K562 (cell line): ENCODE data around the gene PSMD2. TPM values are rescaled to one million over a fixed set of nuclear protein-coding genes. Genes with fewer than 3 reads are reported as not detected.
A peak's percentile ranks its signal among the peaks of the same experiment; 100 is the strongest.

ENCODE experiments used
- CSDE1 ChIP-seq, 2 experiments: fragments of 450-650 bp; IDR thresholded peaks; 2 replicates each; pipeline ENCODE4 v1.6.1; 2016; ENCODE audit warnings: mild to moderate bottlenecking in 1 of 2
- E2F6 ChIP-seq, 2 experiments: IDR thresholded peaks; 2 replicates each; pipeline ENCODE4 v1.6.1; 2011; ENCODE audit warnings: borderline replicate concordance in 1 of 2, control low read depth in 1 of 2, low read depth in 1 of 2, low read length in 1 of 2, mild to moderate bottlenecking in 1 of 2, mixed read lengths in 1 of 2, moderate library complexity in 1 of 2; ENCODE audit not compliant: insufficient read depth in 1 of 2, insufficient read length in 1 of 2, poor library complexity in 1 of 2, severe bottlenecking in 1 of 2; ENCODE audit errors: extremely low read depth in 1 of 2
- HDAC6 ChIP-seq: IDR thresholded peaks from 2 replicates; pipeline ENCODE4 v1.6.1; 2012; ENCODE audit warnings: low read depth, mild to moderate bottlenecking, control low read depth, inconsistent platforms, low read length, moderate library complexity
- POLR3A ChIP-seq: IDR thresholded peaks from 2 replicates; pipeline ENCODE4 v1.6.1; 2011; ENCODE audit warnings: borderline replicate concordance, mild to moderate bottlenecking, moderate library complexity; ENCODE audit not compliant: insufficient read length, insufficient read depth; ENCODE audit errors: extremely low read depth
- ZBTB1 ChIP-seq: sonication (generic); formaldehyde crosslinking; IDR thresholded peaks from 2 replicates; pipeline ENCODE4 v1.8.1; 2023; ENCODE audit warnings: missing genetic modification reagents, low read depth, mild to moderate bottlenecking, borderline replicate concordance
- ZHX1 ChIP-seq: fragments of 150-350 bp; conservative IDR thresholded peaks from 2 replicates; pipeline ENCODE4 v1.6.1; 2014; ENCODE audit warnings: low read length
- ZNF592 ChIP-seq: fragments of 450-650 bp; IDR thresholded peaks from 2 replicates; pipeline ENCODE4 v1.6.1; 2017; ENCODE audit warnings: antibody characterized with exemption, mild to moderate bottlenecking
- ZZZ3 ChIP-seq: fragments of 450-650 bp; IDR thresholded peaks from 2 replicates; pipeline ENCODE4 v1.6.1; 2016; ENCODE audit warnings: antibody characterized with exemption, mild to moderate bottlenecking, moderate library complexity
- polyA plus RNA-seq, 8 experiments: library from polyadenylated mRNA; depleted of rRNA in 4 of 8; stranded (reverse) in 5 of 8; unstranded in 3 of 8; fragments of >200 nt; fragmentation: Nextera tagmentation in 2 of 8; fragmentation: Illumina TruSeq in 1 of 8; extraction: Ambion mirVana in 2 of 8; extraction: Trizol in 1 of 8; gene quantifications; 2 replicates each; pipeline versions ENCODE4 v1.2.1 to v1.2.3, GENCODE V29; 2011 to 2014; ENCODE audit warnings: inconsistent platforms in 1 of 8, missing spikeins in 1 of 8
- total RNA-seq, 7 experiments: library from RNA; depleted of rRNA in 6 of 7; stranded (reverse); fragments of >200 nt in 6 of 7; fragmentation: Illumina TruSeq in 2 of 7; extraction: Trizol in 2 of 7; gene quantifications; 2 replicates each; pipeline versions ENCODE4 v1.2.1 to v1.2.3, GENCODE V29; 2011 to 2021; ENCODE audit warnings: low replicate concordance in 1 of 7
- TF ChIP-seq, protein P1 (sequence below): fragments of 450-650 bp; formaldehyde crosslinking; IDR thresholded peaks from 2 replicates; pipeline ENCODE4 v1.4.0; 2020; ENCODE audit warnings: mild to moderate bottlenecking, moderate library complexity

Gene PSMD2
- total and polyA plus RNA-seq, 9 of the 15 experiments (the other 6 are each of a cell fraction or from before 2014, with no cell fraction given), result 152 to 484 (median 295) TPM

GRCh38 chr3:184335661-184336546, 36.9 kb downstream of the PSMD2 start (continued):
- TF ChIP-seq ZBTB1 (CRISPR knock-in tag) (no peak; the same call in 1 of the 2 replicates), HDAC6 (no peak), POLR3A (no peak), ZZZ3 (no peak), E2F6 (IDR thresholded peaks at IDR 0.05; ENCODE audit: borderline replicate concordance in 1 of 2, extremely low read depth in 1 of 2, insufficient read depth in 1 of 2, insufficient read length in 1 of 2, low read depth in 1 of 2, low read length in 1 of 2, poor library complexity in 1 of 2, severe bottlenecking in 1 of 2) (peak in 1 of 2 experiments; percentile 35), ZHX1 (no peak), ZNF592 (0 out of 2 replicates have a peak, but pooled peaks have one; percentile 12), CSDE1 (IDR thresholded peaks at IDR 0.05) (no peak; a peak in 1 of 4 replicates)
- TF ChIP-seq, protein P1, sequence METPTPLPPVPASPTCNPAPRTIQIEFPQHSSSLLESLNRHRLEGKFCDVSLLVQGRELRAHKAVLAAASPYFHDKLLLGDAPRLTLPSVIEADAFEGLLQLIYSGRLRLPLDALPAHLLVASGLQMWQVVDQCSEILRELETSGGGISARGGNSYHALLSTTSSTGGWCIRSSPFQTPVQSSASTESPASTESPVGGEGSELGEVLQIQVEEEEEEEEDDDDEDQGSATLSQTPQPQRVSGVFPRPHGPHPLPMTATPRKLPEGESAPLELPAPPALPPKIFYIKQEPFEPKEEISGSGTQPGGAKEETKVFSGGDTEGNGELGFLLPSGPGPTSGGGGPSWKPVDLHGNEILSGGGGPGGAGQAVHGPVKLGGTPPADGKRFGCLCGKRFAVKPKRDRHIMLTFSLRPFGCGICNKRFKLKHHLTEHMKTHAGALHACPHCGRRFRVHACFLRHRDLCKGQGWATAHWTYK (CRISPR knock-in tag), result peak; percentile 27; the same call in 1 of the 2 replicates
